ENCODE data around the gene EPHX1.
"Not testable (repeated sequence)": the region's sequence is repeated elsewhere in the genome, so short reads cannot be mapped to it uniquely, and the experiment has no call there.

DNA sequence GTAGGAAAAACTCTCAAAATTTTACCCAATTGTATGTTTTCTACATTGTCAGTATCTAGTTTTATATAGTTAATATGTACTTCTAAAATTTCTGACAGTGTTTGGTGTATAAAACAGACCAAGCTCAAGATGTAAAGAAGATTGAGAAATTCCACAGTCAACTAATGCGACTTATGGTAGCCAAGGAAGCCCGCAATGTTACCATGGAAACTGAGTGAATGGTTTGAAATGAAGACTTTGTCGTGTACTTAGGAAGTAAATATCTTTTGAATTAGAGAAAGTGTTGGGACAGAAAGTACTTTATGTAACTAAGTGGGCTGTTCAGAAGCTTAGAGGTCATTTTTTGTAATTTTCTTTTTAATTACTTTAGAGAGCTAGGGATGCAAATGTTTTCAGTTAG is 20.8 kb upstream of the EPHX1 start:
- TF ChIP-seq, protein P1, sequence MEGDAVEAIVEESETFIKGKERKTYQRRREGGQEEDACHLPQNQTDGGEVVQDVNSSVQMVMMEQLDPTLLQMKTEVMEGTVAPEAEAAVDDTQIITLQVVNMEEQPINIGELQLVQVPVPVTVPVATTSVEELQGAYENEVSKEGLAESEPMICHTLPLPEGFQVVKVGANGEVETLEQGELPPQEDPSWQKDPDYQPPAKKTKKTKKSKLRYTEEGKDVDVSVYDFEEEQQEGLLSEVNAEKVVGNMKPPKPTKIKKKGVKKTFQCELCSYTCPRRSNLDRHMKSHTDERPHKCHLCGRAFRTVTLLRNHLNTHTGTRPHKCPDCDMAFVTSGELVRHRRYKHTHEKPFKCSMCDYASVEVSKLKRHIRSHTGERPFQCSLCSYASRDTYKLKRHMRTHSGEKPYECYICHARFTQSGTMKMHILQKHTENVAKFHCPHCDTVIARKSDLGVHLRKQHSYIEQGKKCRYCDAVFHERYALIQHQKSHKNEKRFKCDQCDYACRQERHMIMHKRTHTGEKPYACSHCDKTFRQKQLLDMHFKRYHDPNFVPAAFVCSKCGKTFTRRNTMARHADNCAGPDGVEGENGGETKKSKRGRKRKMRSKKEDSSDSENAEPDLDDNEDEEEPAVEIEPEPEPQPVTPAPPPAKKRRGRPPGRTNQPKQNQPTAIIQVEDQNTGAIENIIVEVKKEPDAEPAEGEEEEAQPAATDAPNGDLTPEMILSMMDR (IDR thresholded peaks at IDR 0.05), result not testable (repeated sequence)
- not testable (repeated sequence) for TF ChIP-seq POLR2A (IDR thresholded peaks at IDR 0.05)

Data from vagina (tissue), 2 donors.